GM19455 (cell line): ENCODE data around the gene CPT2.

Experiments
- ATAC-seq: cut with Tn5 transposase; IDR thresholded peaks from one replicate; pipeline ENCODE4 v1.9.1; 2021; ENCODE audit not compliant: unreplicated experiment

Gene CPT2

GRCh38 chr1:53214376-53214940 is 17.8 kb downstream of the CPT2 start:
- no peak for ATAC-seq

GRCh38 chr1:53218201-53218600 is 21.6 kb downstream of the CPT2 start:
- no peak for ATAC-seq

- ATAC-seq, result no peak
Observed at GRCh38 chr1:53219711-53220110, 23.1 kb downstream of the CPT2 start.

GRCh38 chr1:53220171-53220961 is 23.7 kb downstream of the CPT2 start, which contains the start of gene CZIB:
CZIB (minus strand) TSS chr1:53220634; CDS start chr1:53220575, 59 bp downstream.
- peak; percentile 95 for ATAC-seq

- ATAC-seq, result no peak
Observed at GRCh38 chr1:53220962-53221286, 24.3 kb downstream of the CPT2 start.

- ATAC-seq, result no peak
Observed at GRCh38 chr1:53237638-53238037, 41.0 kb downstream of the CPT2 start.

- peak; percentile 96 for ATAC-seq
Observed at GRCh38 chr1:53238197-53239155, 41.9 kb downstream of the CPT2 start, which contains the start of gene MAGOH. MAGOH (minus strand) TSS chr1:53238518; CDS start chr1:53238448, 70 bp downstream.

- ATAC-seq, result no peak
Observed at GRCh38 chr1:53241828-53242227, 45.2 kb downstream of the CPT2 start.

GRCh38 chr1:53242381-53242780 is 45.8 kb downstream of the CPT2 start:
- no peak for ATAC-seq

- ATAC-seq, result no peak
Observed at GRCh38 chr1:53244141-53244540, 47.5 kb downstream of the CPT2 start.

GRCh38 chr1:53246261-53247134 is 49.9 kb downstream of the CPT2 start:
- ATAC-seq, result no peak

- no peak for ATAC-seq
Observed at GRCh38 chr1:53249706-53250105, 53.1 kb downstream of the CPT2 start.

- ATAC-seq, result no peak
Observed at GRCh38 chr1:53250325-53250724, 53.7 kb downstream of the CPT2 start.

- no peak for ATAC-seq
Observed at GRCh38 chr1:53254011-53254640, 57.5 kb downstream of the CPT2 start.

- ATAC-seq, result no peak
Observed at GRCh38 chr1:53255031-53255430, 58.4 kb downstream of the CPT2 start.

- ATAC-seq, result no peak
Observed at GRCh38 chr1:53256511-53257453, 60.2 kb downstream of the CPT2 start.

GRCh38 chr1:53257454-53258081 is 60.9 kb downstream of the CPT2 start:
- no peak for ATAC-seq

- no peak for ATAC-seq
Observed at GRCh38 chr1:53258216-53258615, 61.6 kb downstream of the CPT2 start.
